HCT116 (cell line): Measurements from ENCODE around the gene STUM. TPM values are rescaled to one million over a fixed set of nuclear protein-coding genes. Genes with fewer than 3 reads are reported as not detected.

ENCODE experiments used
- ATAC-seq: fragments of 200-7000 bp; cut with Tn5 transposase; 2 replicates; pipeline ENCODE4 v1.9.1; 2020; ENCODE audit warnings: mild to moderate bottlenecking, moderate library complexity
- BruUV-seq: library from RNA; stranded (reverse); fragments of 400-500 nt; replicated peaks from 2 replicates; lab custom pipeline; 2021; lab: Mats Ljungman, UMichigan
- CTCF ChIA-PET: fragments of 300-600 bp; sonication (Branson Sonifier 250); formaldehyde crosslinking; loops from one replicate; lab custom pipeline; 2021; ENCODE audit warnings: antibody characterized with exemption; lab: Charles Lee
- POLR2A ChIA-PET: fragments of 300-600, 350-600 bp; sonication (Branson Sonifier 250); formaldehyde crosslinking; loops from one replicate; lab custom pipeline; 2021; ENCODE audit warnings: antibody characterized with exemption; lab: Charles Lee
- RAD21 ChIA-PET, 2 experiments: fragments of 300-600 bp; sonication (Branson Sonifier 250); formaldehyde crosslinking; loops; one replicate each; lab custom pipeline; 2023; ENCODE audit warnings: low total read pairs in 2 of 2; ENCODE audit not compliant: uncharacterized antibody in 2 of 2, unreplicated experiment in 2 of 2, low non-redundant PET in 1 of 2; lab: Charles Lee
- DNase-seq: peaks from one replicate; pipeline ENCODE4 v3.0.0-alpha.2; 2010; ENCODE audit warnings: low read depth, low spot score
- H2AFZ ChIP-seq: fragments of 200-600 bp; shearing (Covaris generic), sonication (generic); 2 replicates; pipeline ENCODE4 v1.6.1; 2017; ENCODE audit warnings: low read depth, mixed run types, mixed read lengths, antibody characterized with exemption, low read length; ENCODE audit not compliant: poor library complexity, severe bottlenecking
- H3K27ac ChIP-seq: 2 replicates; pipeline ENCODE4 v1.5.1; 2012; ENCODE audit warnings: low read depth, low read length
- H3K27me3 ChIP-seq: fragments of 200-600 bp; sonication (generic); 2 replicates; pipeline ENCODE4 v1.6.1; 2016; ENCODE audit warnings: mixed run types, low read length, mixed read lengths; ENCODE audit not compliant: insufficient read depth
- H3K36me3 ChIP-seq, 2 experiments: fragments of 200-500 bp in 1 of 2; fragments of 200-600 bp in 1 of 2; sonication (Bioruptor generic) in 1 of 2; sonication (generic) in 1 of 2; 2 replicates each; pipeline versions ENCODE4 v1.5.1 to v1.6.1; 2014 to 2016; ENCODE audit warnings: low read length in 2 of 2, inconsistent platforms in 1 of 2, mixed read lengths in 1 of 2, mixed run types in 1 of 2; ENCODE audit not compliant: insufficient read depth in 2 of 2, control insufficient read depth in 1 of 2
- H3K4me1 ChIP-seq, 2 experiments: fragments of 200-600 bp in 1 of 2; sonication (generic) in 1 of 2; 2 replicates each; pipeline versions ENCODE4 v1.5.1 to v1.6.1; 2012 to 2017; ENCODE audit warnings: low read length in 2 of 2, inconsistent platforms in 1 of 2, mild to moderate bottlenecking in 1 of 2, mixed read lengths in 1 of 2, mixed run types in 1 of 2, moderate library complexity in 1 of 2; ENCODE audit not compliant: insufficient read depth in 2 of 2, control insufficient read depth in 1 of 2
- H3K4me2 ChIP-seq: fragments of 200-600 bp; sonication (generic); 2 replicates; pipeline ENCODE4 v1.6.1; 2017; ENCODE audit warnings: mixed run types, low read length, mixed read lengths
- H3K4me3 ChIP-seq, 2 experiments: fragments of 200-600 bp in 1 of 2; sonication (generic) in 1 of 2; replicated peaks in 1 of 2; 2 replicates each; pipeline ENCODE4 v1.5.1; 2011 to 2016; ENCODE audit warnings: low read length in 2 of 2, control low read depth in 1 of 2, low read depth in 1 of 2, mild to moderate bottlenecking in 1 of 2, mixed read lengths in 1 of 2, mixed run types in 1 of 2
- H3K79me2 ChIP-seq: fragments of 200-600 bp; sonication (generic); 2 replicates; pipeline ENCODE4 v1.6.1; 2017; ENCODE audit warnings: mild to moderate bottlenecking, mixed run types, low read length, moderate library complexity, mixed read lengths; ENCODE audit not compliant: insufficient read depth
- H3K9ac ChIP-seq: fragments of 200-600 bp; sonication (generic); 2 replicates; pipeline ENCODE4 v1.6.1; 2016; ENCODE audit warnings: low read length, mixed read lengths
- H3K9me2 ChIP-seq: fragments of 200-600 bp; sonication (generic), shearing (Covaris generic); 2 replicates; pipeline ENCODE4 v1.6.1; 2017; ENCODE audit warnings: mixed run types, mild to moderate bottlenecking, moderate library complexity; ENCODE audit not compliant: insufficient read depth
- H3K9me3 ChIP-seq, 2 experiments: fragments of 200-500 bp in 1 of 2; fragments of 200-600 bp in 1 of 2; sonication (Bioruptor generic) in 1 of 2; sonication (generic) in 1 of 2; 2 replicates each; pipeline ENCODE4 v1.6.1; 2014 to 2017; ENCODE audit warnings: low read length in 2 of 2, mixed read lengths in 2 of 2, inconsistent platforms in 1 of 2, low read depth in 1 of 2, mild to moderate bottlenecking in 1 of 2, mixed run types in 1 of 2, moderate library complexity in 1 of 2; ENCODE audit not compliant: control insufficient read depth in 1 of 2, insufficient read depth in 1 of 2
- H4K20me1 ChIP-seq: fragments of 200-600 bp; sonication (generic), shearing (Covaris generic); 2 replicates; pipeline ENCODE4 v1.6.1; 2017; ENCODE audit warnings: mixed run types, mild to moderate bottlenecking, moderate library complexity; ENCODE audit not compliant: insufficient read depth
- CBX3 ChIP-seq: IDR thresholded peaks from 2 replicates; pipeline ENCODE4 v1.6.1; 2012; ENCODE audit warnings: low read depth
- EZH2 ChIP-seq: fragments of 200-600 bp; sonication (generic); IDR thresholded peaks from 2 replicates; pipeline ENCODE4 v1.6.1; 2017; ENCODE audit warnings: antibody characterized with exemption, mixed run types
- EZH2phosphoT487 ChIP-seq: fragments of 200-600 bp; IDR thresholded peaks from 2 replicates; pipeline ENCODE4 v1.6.1; 2018; ENCODE audit warnings: antibody characterized with exemption, borderline replicate concordance
- FOSL1 ChIP-seq: IDR thresholded peaks from 2 replicates; pipeline ENCODE4 v1.6.1; 2012; ENCODE audit warnings: low read depth
- JUND ChIP-seq: IDR thresholded peaks from 2 replicates; pipeline ENCODE4 v1.6.1; 2012
- POLR2AphosphoS5 ChIP-seq: IDR thresholded peaks from 2 replicates; pipeline ENCODE4 v1.6.1; 2011; ENCODE audit warnings: mild to moderate bottlenecking, low read depth, low read length, moderate library complexity
- RAD21 ChIP-seq: IDR thresholded peaks from 2 replicates; pipeline ENCODE4 v1.6.1; 2012; ENCODE audit warnings: low read depth, mild to moderate bottlenecking
- SIN3A ChIP-seq: IDR thresholded peaks from 2 replicates; pipeline ENCODE4 v1.6.1; 2012; ENCODE audit warnings: low read depth
- SP1 ChIP-seq: IDR thresholded peaks from 2 replicates; pipeline ENCODE4 v1.6.1; 2012; ENCODE audit warnings: low read depth
- SRF ChIP-seq: IDR thresholded peaks from 2 replicates; pipeline ENCODE4 v1.6.1; 2012; ENCODE audit warnings: low read depth
- TCF7L2 ChIP-seq: IDR thresholded peaks from 2 replicates; pipeline ENCODE4 v1.7.0; 2011; ENCODE audit warnings: borderline replicate concordance, inconsistent platforms; ENCODE audit not compliant: insufficient read depth, insufficient read length; ENCODE audit errors: extremely low read depth
- YY1 ChIP-seq: IDR thresholded peaks from 2 replicates; pipeline ENCODE4 v1.6.1; 2011; ENCODE audit warnings: low read length, low read depth, moderate library complexity, mild to moderate bottlenecking; ENCODE audit not compliant: insufficient replicate concordance; ENCODE audit errors: extremely low read depth
- intact Hi-C: fragments of 100-400 bp; cut with micrococcal nuclease; formaldehyde crosslinking; loops from 2 replicates; pipeline ENCODE4 v1.10.0; 2022
- total RNA-seq: library from RNA; stranded (reverse); gene quantifications from one replicate; pipeline ENCODE4 v1.2.1, GENCODE V29; 2021; ENCODE audit not compliant: unreplicated experiment
- TF ChIP-seq, protein P1 (sequence below): IDR thresholded peaks from 2 replicates; pipeline ENCODE4 v1.6.1; 2012
- TF ChIP-seq, protein P2 (sequence below): IDR thresholded peaks from 2 replicates; pipeline ENCODE4 v1.6.1; 2012
- TF ChIP-seq, protein P3 (sequence below): IDR thresholded peaks from 2 replicates; pipeline ENCODE4 v1.6.1; 2011; ENCODE audit warnings: mild to moderate bottlenecking, low read length, moderate library complexity; ENCODE audit not compliant: insufficient replicate concordance; ENCODE audit errors: extremely low read depth
- TF ChIP-seq, protein P4 (sequence below): IDR thresholded peaks from 2 replicates; pipeline ENCODE4 v1.6.1; 2012; ENCODE audit warnings: low read depth

The STUM gene
- total RNA-seq, 1 experiment from 2014 or later, result not detected

DNA sequence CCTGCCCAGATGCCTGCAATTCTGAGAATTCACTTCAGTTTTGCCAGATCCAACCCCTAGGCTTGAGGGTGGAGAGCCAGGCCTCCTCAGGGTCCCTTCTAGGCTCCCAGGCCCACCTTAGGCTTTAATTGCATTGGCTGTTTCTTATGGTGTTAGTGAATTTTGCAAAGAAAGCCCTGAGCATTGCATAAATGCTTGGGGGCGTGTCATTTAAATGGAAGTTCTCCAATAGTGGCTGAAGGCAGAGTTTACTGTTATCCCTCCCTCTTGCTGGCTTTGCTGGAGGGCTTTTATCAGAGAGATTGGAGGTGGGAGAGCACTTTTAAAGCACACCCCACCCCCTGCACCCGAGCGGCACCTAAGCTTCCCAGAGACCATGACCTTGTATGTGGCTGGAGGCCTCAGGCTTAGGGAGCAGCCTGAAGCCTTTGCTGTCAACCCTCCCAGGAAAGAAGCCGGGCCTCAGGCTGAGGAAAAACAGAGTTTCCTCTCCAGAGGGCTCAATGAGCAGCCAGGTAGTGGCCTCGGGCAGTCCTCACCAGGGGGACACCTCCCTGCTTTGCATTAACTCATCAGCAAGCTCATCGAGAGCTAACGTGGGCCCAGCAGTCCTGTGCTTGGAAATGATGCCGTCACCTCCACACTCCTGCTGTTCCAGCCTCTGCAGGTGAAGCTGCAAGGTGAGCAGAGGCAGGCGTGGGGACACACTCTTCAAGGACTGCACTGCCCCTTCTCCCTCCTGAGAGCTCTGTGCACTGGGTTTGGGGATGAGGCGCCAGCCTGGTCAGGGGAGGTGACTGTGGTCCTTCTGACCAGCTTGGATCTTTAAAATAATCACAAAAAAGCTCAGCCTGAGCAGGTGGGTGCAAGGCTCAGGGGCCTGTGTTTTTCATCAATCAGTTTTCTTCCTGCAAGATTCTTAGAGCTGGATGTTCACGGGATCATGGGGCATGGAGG is 58.0 kb downstream of the STUM start:
- TF ChIP-seq, protein P1, sequence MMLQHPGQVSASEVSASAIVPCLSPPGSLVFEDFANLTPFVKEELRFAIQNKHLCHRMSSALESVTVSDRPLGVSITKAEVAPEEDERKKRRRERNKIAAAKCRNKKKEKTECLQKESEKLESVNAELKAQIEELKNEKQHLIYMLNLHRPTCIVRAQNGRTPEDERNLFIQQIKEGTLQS, result no peak
- no peak for TF ChIP-seq SP1
- no peak for TF ChIP-seq EZH2phosphoT487
- no peak for TF ChIP-seq SRF
- TF ChIP-seq, protein P2, sequence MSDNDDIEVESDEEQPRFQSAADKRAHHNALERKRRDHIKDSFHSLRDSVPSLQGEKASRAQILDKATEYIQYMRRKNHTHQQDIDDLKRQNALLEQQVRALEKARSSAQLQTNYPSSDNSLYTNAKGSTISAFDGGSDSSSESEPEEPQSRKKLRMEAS, result no peak
- no peak for TF ChIP-seq TCF7L2
- TF ChIP-seq SIN3A, result no peak
- no peak for TF ChIP-seq CBX3
- TF ChIP-seq FOSL1, result no peak
- TF ChIP-seq RAD21, result no peak
- TF ChIP-seq, protein P3, sequence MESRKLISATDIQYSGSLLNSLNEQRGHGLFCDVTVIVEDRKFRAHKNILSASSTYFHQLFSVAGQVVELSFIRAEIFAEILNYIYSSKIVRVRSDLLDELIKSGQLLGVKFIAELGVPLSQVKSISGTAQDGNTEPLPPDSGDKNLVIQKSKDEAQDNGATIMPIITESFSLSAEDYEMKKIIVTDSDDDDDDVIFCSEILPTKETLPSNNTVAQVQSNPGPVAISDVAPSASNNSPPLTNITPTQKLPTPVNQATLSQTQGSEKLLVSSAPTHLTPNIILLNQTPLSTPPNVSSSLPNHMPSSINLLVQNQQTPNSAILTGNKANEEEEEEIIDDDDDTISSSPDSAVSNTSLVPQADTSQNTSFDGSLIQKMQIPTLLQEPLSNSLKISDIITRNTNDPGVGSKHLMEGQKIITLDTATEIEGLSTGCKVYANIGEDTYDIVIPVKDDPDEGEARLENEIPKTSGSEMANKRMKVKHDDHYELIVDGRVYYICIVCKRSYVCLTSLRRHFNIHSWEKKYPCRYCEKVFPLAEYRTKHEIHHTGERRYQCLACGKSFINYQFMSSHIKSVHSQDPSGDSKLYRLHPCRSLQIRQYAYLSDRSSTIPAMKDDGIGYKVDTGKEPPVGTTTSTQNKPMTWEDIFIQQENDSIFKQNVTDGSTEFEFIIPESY, result no peak
- no peak for TF ChIP-seq POLR2AphosphoS5
- no peak for TF ChIP-seq EZH2
- TF ChIP-seq JUND, result no peak
- TF ChIP-seq, protein P4, sequence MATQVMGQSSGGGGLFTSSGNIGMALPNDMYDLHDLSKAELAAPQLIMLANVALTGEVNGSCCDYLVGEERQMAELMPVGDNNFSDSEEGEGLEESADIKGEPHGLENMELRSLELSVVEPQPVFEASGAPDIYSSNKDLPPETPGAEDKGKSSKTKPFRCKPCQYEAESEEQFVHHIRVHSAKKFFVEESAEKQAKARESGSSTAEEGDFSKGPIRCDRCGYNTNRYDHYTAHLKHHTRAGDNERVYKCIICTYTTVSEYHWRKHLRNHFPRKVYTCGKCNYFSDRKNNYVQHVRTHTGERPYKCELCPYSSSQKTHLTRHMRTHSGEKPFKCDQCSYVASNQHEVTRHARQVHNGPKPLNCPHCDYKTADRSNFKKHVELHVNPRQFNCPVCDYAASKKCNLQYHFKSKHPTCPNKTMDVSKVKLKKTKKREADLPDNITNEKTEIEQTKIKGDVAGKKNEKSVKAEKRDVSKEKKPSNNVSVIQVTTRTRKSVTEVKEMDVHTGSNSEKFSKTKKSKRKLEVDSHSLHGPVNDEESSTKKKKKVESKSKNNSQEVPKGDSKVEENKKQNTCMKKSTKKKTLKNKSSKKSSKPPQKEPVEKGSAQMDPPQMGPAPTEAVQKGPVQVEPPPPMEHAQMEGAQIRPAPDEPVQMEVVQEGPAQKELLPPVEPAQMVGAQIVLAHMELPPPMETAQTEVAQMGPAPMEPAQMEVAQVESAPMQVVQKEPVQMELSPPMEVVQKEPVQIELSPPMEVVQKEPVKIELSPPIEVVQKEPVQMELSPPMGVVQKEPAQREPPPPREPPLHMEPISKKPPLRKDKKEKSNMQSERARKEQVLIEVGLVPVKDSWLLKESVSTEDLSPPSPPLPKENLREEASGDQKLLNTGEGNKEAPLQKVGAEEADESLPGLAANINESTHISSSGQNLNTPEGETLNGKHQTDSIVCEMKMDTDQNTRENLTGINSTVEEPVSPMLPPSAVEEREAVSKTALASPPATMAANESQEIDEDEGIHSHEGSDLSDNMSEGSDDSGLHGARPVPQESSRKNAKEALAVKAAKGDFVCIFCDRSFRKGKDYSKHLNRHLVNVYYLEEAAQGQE, result no peak
- TF ChIP-seq YY1, result no peak

More for the DNA sequence above, 58.0 kb downstream of the STUM start:
- Histone ChIP-seq H3K27ac (no peak overlapping the region), H3K4me2 (no peak overlapping the region), H3K79me2 (no peaks in the 10 kb centered on the region), H3K27me3 (no peaks in the 10 kb centered on the region; the same call in 1 of the 2 replicates), H2AFZ (no peak overlapping the region), H3K9ac (no peak overlapping the region), H4K20me1 (no peaks in the 10 kb centered on the region), H3K9me3 (no peaks in the 10 kb centered on the region), H3K4me1 (peaks cover 0 to 3% of the 10 kb centered on the region in 2 experiments; a peak in 1 of 4 replicates), H3K4me3 (no peak overlapping the region), H3K36me3 (no peaks in the 10 kb centered on the region), H3K9me2 (no peaks in the 10 kb centered on the region)
- BruUV-seq, result no TSS peak
- no peak for ATAC-seq
- RAD21 ChIA-PET, result no interaction called here
- CTCF ChIA-PET, result no interaction called here
- no peak for DNase-seq
- intact Hi-C loops, result no loop called here
- POLR2A ChIA-PET, result no interaction called here
